ENCODE data around the gene GGT1.

DNA sequence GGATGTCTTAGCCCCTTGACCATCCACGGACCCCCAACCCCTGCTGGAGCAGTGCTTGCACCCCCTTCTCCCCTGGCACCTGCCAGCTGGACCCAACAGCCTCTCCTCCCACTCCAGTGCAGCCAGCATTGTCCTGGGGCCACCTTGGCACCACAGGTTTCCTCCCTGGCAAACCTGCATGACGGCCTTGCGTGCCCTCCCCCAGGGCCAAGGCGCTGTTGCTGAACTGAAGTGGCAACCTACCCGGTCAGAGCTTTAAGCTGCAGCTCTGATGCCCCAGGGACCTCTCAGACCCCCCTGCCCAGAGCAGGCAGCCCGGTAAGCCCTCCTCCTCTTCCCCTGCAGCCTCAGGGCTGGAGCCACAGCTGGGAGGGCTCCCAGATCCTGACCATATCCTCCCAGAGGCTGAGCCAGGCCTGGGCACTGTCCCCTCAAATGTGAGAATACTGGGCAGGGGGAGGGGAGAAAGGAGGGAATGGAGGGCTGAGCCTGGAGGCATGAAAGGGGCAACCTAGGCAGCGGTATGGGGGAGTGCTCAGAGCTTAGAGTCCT, 8.3 kb upstream of the GGT1 start:
- TF ChIP-seq, protein P1, sequence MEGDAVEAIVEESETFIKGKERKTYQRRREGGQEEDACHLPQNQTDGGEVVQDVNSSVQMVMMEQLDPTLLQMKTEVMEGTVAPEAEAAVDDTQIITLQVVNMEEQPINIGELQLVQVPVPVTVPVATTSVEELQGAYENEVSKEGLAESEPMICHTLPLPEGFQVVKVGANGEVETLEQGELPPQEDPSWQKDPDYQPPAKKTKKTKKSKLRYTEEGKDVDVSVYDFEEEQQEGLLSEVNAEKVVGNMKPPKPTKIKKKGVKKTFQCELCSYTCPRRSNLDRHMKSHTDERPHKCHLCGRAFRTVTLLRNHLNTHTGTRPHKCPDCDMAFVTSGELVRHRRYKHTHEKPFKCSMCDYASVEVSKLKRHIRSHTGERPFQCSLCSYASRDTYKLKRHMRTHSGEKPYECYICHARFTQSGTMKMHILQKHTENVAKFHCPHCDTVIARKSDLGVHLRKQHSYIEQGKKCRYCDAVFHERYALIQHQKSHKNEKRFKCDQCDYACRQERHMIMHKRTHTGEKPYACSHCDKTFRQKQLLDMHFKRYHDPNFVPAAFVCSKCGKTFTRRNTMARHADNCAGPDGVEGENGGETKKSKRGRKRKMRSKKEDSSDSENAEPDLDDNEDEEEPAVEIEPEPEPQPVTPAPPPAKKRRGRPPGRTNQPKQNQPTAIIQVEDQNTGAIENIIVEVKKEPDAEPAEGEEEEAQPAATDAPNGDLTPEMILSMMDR (IDR thresholded peaks at IDR 0.05), result no peak
- no peak for TF ChIP-seq POLR2A (IDR thresholded peaks at IDR 0.05)
